ENCODE measurements around the gene TSPAN11. TPM values are rescaled to one million over a fixed set of nuclear protein-coding genes. Genes with fewer than 3 reads are reported as not detected.

TSPAN11 gene
- total and polyA plus RNA-seq, 2 of the 8 experiments (the other 6 are each of a cell fraction or from before 2014, with no cell fraction given) = 3.9 to 8.2 TPM

GRCh38 chr12:30908076-30908721, 18.3 kb upstream of the TSPAN11 start:
- Histone ChIP-seq H4K20me1 (replicated peaks in 1 of 2; ENCODE audit: control insufficient read depth in 1 of 2, insufficient read depth in 2 of 2, low read length in 2 of 2) (no peaks in the 10 kb centered on the region), H3K23ac (ENCODE audit: insufficient read length) (no peak overlapping the region), H3K36me3 (ENCODE audit: control insufficient read depth in 2 of 4, insufficient read depth in 4 of 4, low read length in 3 of 4) (no peaks in the 10 kb centered on the region), H3K9ac (replicated peaks in 1 of 4; ENCODE audit: extremely low read depth in 1 of 4, low read depth in 3 of 4, low read length in 3 of 4) (no peak overlapping the region), H3K4me1 (replicated peaks in 1 of 4; ENCODE audit: control insufficient read depth in 3 of 4, insufficient read depth in 4 of 4, low read length in 3 of 4) (peaks cover 0 to 4% (median 3%) of the 10 kb centered on the region in 4 experiments; a peak in 4 of 7 replicates), H2BK5ac (ENCODE audit: low read depth, low read length) (no peak overlapping the region), H3K27me3 (replicated peaks in 1 of 4; ENCODE audit: control insufficient read depth in 3 of 4, extremely low read depth in 1 of 4, insufficient read depth in 3 of 4, low read length in 3 of 4) (no peaks in the 10 kb centered on the region; a peak in 1 of 7 replicates), H2AFZ (ENCODE audit: low read length) (no peak overlapping the region), H4K5ac (ENCODE audit: insufficient read length, low read depth, low read length) (no peak overlapping the region), H3K27ac (ENCODE audit: low read depth, low read length) (no peak overlapping the region), H3K56ac (replicated peaks; ENCODE audit: insufficient read length, low read depth, low read length) (no peak overlapping the region), H3K79me2 (ENCODE audit: control insufficient read depth in 1 of 2, insufficient read depth in 2 of 2, low read length in 2 of 2) (no peaks in the 10 kb centered on the region), H2BK20ac (ENCODE audit: low read length) (no peak overlapping the region), H3K9me3 (ENCODE audit: insufficient read depth in 2 of 2, low read depth in 1 of 2, low read length in 1 of 2) (no peaks in the 10 kb centered on the region), H3K14ac (ENCODE audit: insufficient read length) (no peak overlapping the region), H2BK15ac (ENCODE audit: low read length) (no peak overlapping the region), H3K4me3 (ENCODE audit: extremely low read depth in 1 of 4, insufficient read depth in 2 of 4, low read depth in 3 of 4, low read length in 4 of 4) (no peak overlapping the region), H3K23me2 (ENCODE audit: low read depth, low read length) (no peaks in the 10 kb centered on the region; the same call in 1 of the 2 replicates), H4K91ac (replicated peaks; ENCODE audit: insufficient read length, low read length) (no peak overlapping the region), H3K4ac (replicated peaks; ENCODE audit: insufficient read length, low read depth, low read length) (no peak overlapping the region), H4K8ac (ENCODE audit: extremely low read depth, insufficient read depth, low read length) (no peak overlapping the region), H3K18ac (ENCODE audit: extremely low read depth, low read length) (no peak overlapping the region), H3K79me1 (ENCODE audit: low read depth, low read length) (no peaks in the 10 kb centered on the region), H3K4me2 (ENCODE audit: insufficient read depth in 1 of 2, low read depth in 2 of 2, low read length in 2 of 2) (no peak overlapping the region), H2BK12ac (ENCODE audit: low read depth, low read length) (no peak overlapping the region), H2BK120ac (replicated peaks; ENCODE audit: low read depth, low read length) (no peak overlapping the region), H2AK5ac (ENCODE audit: low read depth, low read length) (no peak overlapping the region)
- 84% methylated on average over 4 of the region's 4 CpGs; no CpG with 5 or more reads in 1 of the 2 experiments for WGBS, 2 experiments (ENCODE audit: extremely low coverage in 1 of 2, insufficient coverage in 1 of 2, insufficient read length in 1 of 2, insufficient replicate concordance in 2 of 2, low coverage in 1 of 2, low lambda C conversion rate in 2 of 2, missing lambda C conversion rate in 1 of 2)
- no peak for TF ChIP-seq USF2 (IDR thresholded peaks at IDR 0.05; ENCODE audit: low read length)
- TF ChIP-seq SP4 (IDR thresholded peaks at IDR 0.05; ENCODE audit: low read length) = no peak
- no peak for TF ChIP-seq POLR2A (IDR thresholded peaks at IDR 0.05; ENCODE audit: control extremely low read depth in 1 of 2, low read depth in 2 of 2, low read length in 2 of 2)
- no peak for TF ChIP-seq NRF1 (IDR thresholded peaks at IDR 0.05; ENCODE audit: low read depth, low read length)
- TF ChIP-seq GABPA (IDR thresholded peaks at IDR 0.05; ENCODE audit: borderline replicate concordance, insufficient read depth, low read length) = no peak
- TF ChIP-seq TEAD4 (IDR thresholded peaks at IDR 0.05; ENCODE audit: low read depth, low read length) = no peak
- no peak for TF ChIP-seq ASH2L (IDR thresholded peaks at IDR 0.05; ENCODE audit: low read length)
- no peak for TF ChIP-seq RXRA (IDR thresholded peaks at IDR 0.05; ENCODE audit: insufficient read depth, low read depth, low read length)
- no peak for TF ChIP-seq SP2 (IDR thresholded peaks at IDR 0.05; ENCODE audit: low read length)
- TF ChIP-seq CEBPB (IDR thresholded peaks at IDR 0.05; ENCODE audit: low read depth, low read length) = no peak
- no peak for TF ChIP-seq SAP30 (IDR thresholded peaks at IDR 0.05; ENCODE audit: insufficient read depth, insufficient replicate concordance, low read length)
- TF ChIP-seq EZH2 (IDR thresholded peaks at IDR 0.05; ENCODE audit: low read depth, low read length, severe bottlenecking) = no peak
- no peak for TF ChIP-seq JUND (IDR thresholded peaks at IDR 0.05; ENCODE audit: low read length)
- ChIA-PET CTCF (ENCODE audit: partially characterized antibody) (interaction anchor here (0.6 kb wide), 1 partner anchor 1484 kb away, joined by 3 read pairs; no protein-coding TSS in a partner anchor), POLR2A (ENCODE audit: partially characterized antibody) (interaction anchor here (0.7 to 1.0 kb wide), 2 partner anchors 10 kb away, joined by 3 read pairs; no protein-coding TSS in a partner anchor)
- FAIRE-seq (no peak), DNase-seq (ENCODE audit: low read depth in 1 of 2, low spot score in 2 of 2) (no peak)

All from H1 (cell line).